ENCODE results near the gene GSN.

DNA sequence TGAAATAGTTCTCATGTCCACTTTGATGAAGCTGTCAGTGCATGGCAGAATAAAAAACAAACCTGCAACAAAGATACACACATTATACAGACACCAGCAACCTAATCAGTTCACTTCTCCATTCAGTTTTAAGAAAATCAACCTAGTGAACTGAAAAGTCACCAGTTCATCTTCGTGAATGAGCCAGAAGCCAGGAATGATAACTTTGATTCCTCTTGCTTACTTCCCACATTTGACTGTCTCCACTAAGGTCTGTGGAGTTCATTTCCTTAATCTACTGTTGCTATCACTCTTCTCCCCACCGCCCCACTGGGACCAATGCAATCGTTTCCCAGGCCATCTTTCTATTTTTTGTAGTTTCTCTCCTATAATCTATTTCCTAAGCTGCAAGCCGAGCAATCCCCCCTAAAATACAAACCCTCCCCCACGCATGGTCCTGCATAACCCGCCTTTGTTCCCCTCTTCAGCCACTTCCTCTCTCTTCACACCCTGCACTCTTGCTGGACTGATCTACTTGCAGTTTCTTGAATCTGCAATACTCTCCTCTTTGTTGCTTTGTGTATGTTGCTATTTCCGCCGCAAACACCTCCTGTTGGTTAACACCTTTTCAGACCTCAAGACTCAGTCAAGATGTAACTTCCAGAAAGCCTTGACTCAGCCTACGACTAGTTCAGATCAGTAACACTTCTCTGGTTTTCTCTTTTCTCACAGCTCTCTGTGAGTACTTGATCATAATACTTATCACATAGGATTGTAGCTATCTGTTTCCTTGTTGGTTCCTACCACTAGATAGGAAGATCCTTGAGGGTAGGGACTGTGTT, 85.5 kb downstream of the GSN start:
- TF ChIP-seq POLR2A (IDR thresholded peaks at IDR 0.05) (no peak), CTCF (IDR thresholded peaks at IDR 0.05) (no peak)

All from adrenal gland (tissue), 5 donors.